Endodermal cell (in vitro differentiated cells): ENCODE measurements around the gene HSPE1. TPM values are rescaled to one million over a fixed set of nuclear protein-coding genes. Genes with fewer than 3 reads are reported as not detected.

Experiments
- DNase-seq: peaks from one replicate; pipeline ENCODE4 v3.0.0-alpha.2; 2017
- H3K27ac ChIP-seq: 2 replicates; pipeline ENCODE4 v1.5.1; 2013; ENCODE audit warnings: mild to moderate bottlenecking, low read depth, low read length, moderate library complexity
- H3K27me3 ChIP-seq: 2 replicates; pipeline ENCODE4 v1.6.1; 2013; ENCODE audit warnings: mild to moderate bottlenecking, low read length, moderate library complexity; ENCODE audit not compliant: insufficient read depth, control insufficient read depth, poor library complexity, severe bottlenecking
- H3K36me3 ChIP-seq: 2 replicates; pipeline ENCODE4 v1.7.0; 2013; ENCODE audit warnings: mild to moderate bottlenecking, low read length, moderate library complexity; ENCODE audit not compliant: control insufficient read depth, insufficient read depth
- H3K4me1 ChIP-seq: one replicate; pipeline ENCODE4 v1.7.0; 2013; ENCODE audit warnings: low read length; ENCODE audit not compliant: control insufficient read depth, insufficient read depth
- H3K4me3 ChIP-seq: 2 replicates; pipeline ENCODE4 v1.5.1; 2013; ENCODE audit warnings: mild to moderate bottlenecking, low read length, moderate library complexity
- H3K9ac ChIP-seq: 2 replicates; pipeline ENCODE4 v1.6.1; 2013; ENCODE audit warnings: mild to moderate bottlenecking, low read length, moderate library complexity; ENCODE audit not compliant: poor library complexity, severe bottlenecking; ENCODE audit errors: extremely low read depth
- H3K9me3 ChIP-seq: 2 replicates; pipeline ENCODE4 v1.6.1; 2013; ENCODE audit warnings: mild to moderate bottlenecking, low read length, moderate library complexity; ENCODE audit not compliant: control insufficient read depth
- H3K27ac Mint-ChIP-seq: 2 replicates; pipeline ENCODE4 v1.8.0; 2020; ENCODE audit warnings: mixed read lengths
- H3K27me3 Mint-ChIP-seq: 2 replicates; pipeline ENCODE4 v1.8.0; 2021; ENCODE audit warnings: mild to moderate bottlenecking, mixed read lengths; ENCODE audit not compliant: insufficient read depth
- H3K36me3 Mint-ChIP-seq: 2 replicates; pipeline ENCODE4 v1.8.0; 2020; ENCODE audit warnings: low read depth, mixed read lengths
- H3K4me1 Mint-ChIP-seq: 2 replicates; pipeline ENCODE4 v1.8.0; 2020; ENCODE audit warnings: mixed read lengths
- H3K4me3 Mint-ChIP-seq: 2 replicates; pipeline ENCODE4 v1.8.0; 2020; ENCODE audit warnings: mild to moderate bottlenecking, moderate library complexity, mixed read lengths
- H3K9me3 Mint-ChIP-seq: 2 replicates; pipeline ENCODE4 v1.8.0; 2020; ENCODE audit warnings: mild to moderate bottlenecking, mixed read lengths
- WGBS, 2 experiments: methylation state at CpG; one replicate each; pipeline versions ENCODE4 v1.1.5 to v1.1.7; 2013; ENCODE audit warnings: missing lambda C conversion rate in 2 of 2, mixed read lengths in 1 of 2; ENCODE audit not compliant: insufficient coverage in 1 of 2, insufficient read length in 1 of 2; 5-methylcytosine and 5-hydroxymethylcytosine counted together
- total RNA-seq, 2 donors: library from RNA; stranded (reverse); fragmentation: NEBNext Ultra II Directional in 1 of 2; extraction: Animal tissue kit (Norgen Biotek cat#: 25700) in 1 of 2; gene quantifications; 2 replicates in 1 of 2; 3 replicates in 1 of 2; pipeline ENCODE4 v1.2.1, GENCODE V29; 2021
- TF ChIP-seq, protein P1 (sequence below): fragments of 200-600 bp; sonication (generic); conservative IDR thresholded peaks from 2 replicates; pipeline ENCODE4 v1.5.0; 2021; ENCODE audit warnings: antibody characterized with exemption, mild to moderate bottlenecking

Gene HSPE1
- total RNA-seq, 2 donors from 2014 or later, result 198 to 218 TPM

DNA sequence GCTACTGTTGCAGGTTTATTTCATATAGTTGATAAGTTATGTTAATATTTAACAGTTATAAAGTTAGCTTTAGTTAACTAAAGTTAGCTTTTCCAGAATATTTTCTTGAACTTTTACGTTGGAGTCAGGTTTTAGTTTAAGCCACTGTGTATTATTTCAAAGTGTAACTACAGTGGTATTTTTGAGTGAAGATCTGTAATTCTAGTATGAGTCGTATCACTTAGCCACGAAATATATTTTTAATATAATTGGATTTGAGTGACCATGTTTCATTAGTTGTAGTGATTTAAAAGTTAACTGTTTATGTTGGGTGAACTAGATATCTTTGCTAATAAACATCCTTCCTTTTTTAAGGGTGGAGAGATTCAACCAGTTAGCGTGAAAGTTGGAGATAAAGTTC, 2.5 kb downstream of the HSPE1 start:
- WGBS, 2 experiments, result 92 to 100% methylated on average over 3 to 4 of the region's 4 CpGs
- H3K4me1 Mint-ChIP-seq, result peaks cover 22% of the 10 kb centered on the region
- DNase-seq, result no peak
- Histone ChIP-seq H3K4me1 (peaks cover 10% of the 10 kb centered on the region), H3K9me3 (no peaks in the 10 kb centered on the region), H3K9ac (no peak overlapping the region), H3K36me3 (peaks cover 47% of the 10 kb centered on the region), H3K27me3 (no peaks in the 10 kb centered on the region), H3K27ac (no peak overlapping the region), H3K4me3 (peak overlapping the region; percentile 88)
- H3K27ac Mint-ChIP-seq, result no peak overlapping the region
- H3K27me3 Mint-ChIP-seq, result no peaks in the 10 kb centered on the region
- peak overlapping the region; percentile 97 for H3K4me3 Mint-ChIP-seq
- TF ChIP-seq, protein P1, sequence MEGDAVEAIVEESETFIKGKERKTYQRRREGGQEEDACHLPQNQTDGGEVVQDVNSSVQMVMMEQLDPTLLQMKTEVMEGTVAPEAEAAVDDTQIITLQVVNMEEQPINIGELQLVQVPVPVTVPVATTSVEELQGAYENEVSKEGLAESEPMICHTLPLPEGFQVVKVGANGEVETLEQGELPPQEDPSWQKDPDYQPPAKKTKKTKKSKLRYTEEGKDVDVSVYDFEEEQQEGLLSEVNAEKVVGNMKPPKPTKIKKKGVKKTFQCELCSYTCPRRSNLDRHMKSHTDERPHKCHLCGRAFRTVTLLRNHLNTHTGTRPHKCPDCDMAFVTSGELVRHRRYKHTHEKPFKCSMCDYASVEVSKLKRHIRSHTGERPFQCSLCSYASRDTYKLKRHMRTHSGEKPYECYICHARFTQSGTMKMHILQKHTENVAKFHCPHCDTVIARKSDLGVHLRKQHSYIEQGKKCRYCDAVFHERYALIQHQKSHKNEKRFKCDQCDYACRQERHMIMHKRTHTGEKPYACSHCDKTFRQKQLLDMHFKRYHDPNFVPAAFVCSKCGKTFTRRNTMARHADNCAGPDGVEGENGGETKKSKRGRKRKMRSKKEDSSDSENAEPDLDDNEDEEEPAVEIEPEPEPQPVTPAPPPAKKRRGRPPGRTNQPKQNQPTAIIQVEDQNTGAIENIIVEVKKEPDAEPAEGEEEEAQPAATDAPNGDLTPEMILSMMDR, result no peak
- H3K9me3 Mint-ChIP-seq, result no peaks in the 10 kb centered on the region
- H3K36me3 Mint-ChIP-seq, result peaks cover 45% of the 10 kb centered on the region

DNA sequence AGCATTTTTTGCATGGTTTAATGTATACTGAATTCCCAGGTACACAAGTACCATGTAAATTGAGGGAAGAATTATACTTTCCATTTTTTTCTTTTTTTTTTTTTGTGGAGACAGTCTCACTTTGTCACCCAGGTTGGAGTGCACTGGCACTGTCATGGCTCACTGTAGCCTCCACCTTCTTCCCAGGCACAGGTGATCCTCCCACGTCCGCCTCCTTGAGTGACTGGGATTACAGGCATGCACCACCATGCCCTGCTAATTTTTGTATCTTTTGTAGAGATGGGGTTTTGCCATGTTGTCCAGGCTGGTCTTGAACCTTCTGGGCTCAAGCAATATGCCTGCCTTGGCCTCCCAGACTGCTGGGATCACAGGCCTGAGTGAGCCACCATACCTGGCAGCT, 3.8 kb downstream of the HSPE1 start:
- H3K36me3 Mint-ChIP-seq, result peaks cover 43% of the 10 kb centered on the region
- no peaks in the 10 kb centered on the region for H3K9me3 Mint-ChIP-seq
- 87% methylated on average over 2 of the region's 2 CpGs; no CpG with 5 or more reads in 1 of the 2 experiments for WGBS, 2 experiments

DNA sequence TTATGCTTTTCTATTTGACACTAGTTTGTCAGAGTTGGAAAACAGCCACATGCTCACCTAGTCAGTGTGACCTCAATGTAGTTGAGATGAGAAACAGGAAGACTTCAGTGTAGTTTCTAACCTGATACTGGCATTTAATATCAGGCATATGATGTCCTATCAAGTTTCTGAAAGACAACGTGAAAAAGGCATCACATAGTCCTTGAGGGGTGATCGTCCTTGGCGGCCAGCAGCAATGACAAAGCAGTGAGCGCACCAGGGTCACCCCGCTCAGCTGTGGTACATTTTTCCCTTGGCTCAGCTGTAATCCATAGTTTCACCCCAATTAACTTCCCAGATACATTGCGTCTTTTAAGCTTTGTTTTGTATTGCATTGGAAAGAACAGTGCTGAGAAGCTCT, 4.3 kb downstream of the HSPE1 start:
- no peak overlapping the region for H3K27ac ChIP-seq
- TF ChIP-seq, protein P1, result no peak
- H3K36me3 ChIP-seq, result peaks cover 40% of the 10 kb centered on the region
- no peaks in the 10 kb centered on the region for H3K27me3 ChIP-seq
- H3K27ac Mint-ChIP-seq, result peak overlapping the region; percentile 30
- no peaks in the 10 kb centered on the region for H3K9me3 ChIP-seq
- H3K4me3 Mint-ChIP-seq, result no peak overlapping the region
- no peak for DNase-seq
- peaks cover 15% of the 10 kb centered on the region for H3K4me1 Mint-ChIP-seq
- H3K9ac ChIP-seq, result no peak overlapping the region
- H3K4me3 ChIP-seq, result no peak overlapping the region
- no peaks in the 10 kb centered on the region for H3K27me3 Mint-ChIP-seq
- WGBS, 2 experiments, result 92 to 98% methylated on average over 6 of the region's 6 CpGs
- H3K36me3 Mint-ChIP-seq, result peaks cover 43% of the 10 kb centered on the region
- peaks cover 9% of the 10 kb centered on the region for H3K4me1 ChIP-seq
- no peaks in the 10 kb centered on the region for H3K9me3 Mint-ChIP-seq

More for the DNA sequence above, 3.8 kb downstream of the HSPE1 start:
- no peak for DNase-seq
- peaks cover 15% of the 10 kb centered on the region for H3K4me1 Mint-ChIP-seq
- H3K36me3 ChIP-seq, result peaks cover 40% of the 10 kb centered on the region
- no peaks in the 10 kb centered on the region for H3K27me3 Mint-ChIP-seq
- no peaks in the 10 kb centered on the region for H3K27me3 ChIP-seq
- no peak overlapping the region for H3K4me3 ChIP-seq
- no peaks in the 10 kb centered on the region for H3K9me3 ChIP-seq
- H3K27ac Mint-ChIP-seq, result peak overlapping the region; percentile 30
- TF ChIP-seq, protein P1, result no peak
- H3K9ac ChIP-seq, result no peak overlapping the region
- H3K4me3 Mint-ChIP-seq, result no peak overlapping the region
- peaks cover 9% of the 10 kb centered on the region for H3K4me1 ChIP-seq
- no peak overlapping the region for H3K27ac ChIP-seq
